ENCODE measurements around the gene ALK.

ALK gene

GRCh38 chr2:29502460-29502911, 418.9 kb downstream of the ALK start:
- H3K4me3 ChIP-seq (ENCODE audit: low read depth, low read length): no peak overlapping the region
- no peak for DNase-seq (ENCODE audit: low read depth)
- no peak for TF ChIP-seq CTCF (IDR thresholded peaks at IDR 0.05; ENCODE audit: insufficient read depth, low read depth, low read length, missing control alignments)

GRCh38 chr2:29497375-29497774, 424.0 kb downstream of the ALK start:
- H3K4me3 ChIP-seq (ENCODE audit: low read depth, low read length): no peak overlapping the region
- DNase-seq (ENCODE audit: low read depth): no peak
- TF ChIP-seq CTCF (IDR thresholded peaks at IDR 0.05; ENCODE audit: insufficient read depth, low read depth, low read length, missing control alignments): no peak

- TF ChIP-seq CTCF (IDR thresholded peaks at IDR 0.05; ENCODE audit: insufficient read depth, low read depth, low read length, missing control alignments): no peak
- no peak for DNase-seq (ENCODE audit: low read depth)
- H3K4me3 ChIP-seq (ENCODE audit: low read depth, low read length): no peak overlapping the region
Measured at GRCh38 chr2:29496198-29496597, 425.2 kb downstream of the ALK start.

- TF ChIP-seq CTCF (IDR thresholded peaks at IDR 0.05; ENCODE audit: insufficient read depth, low read depth, low read length, missing control alignments): no peak
- H3K4me3 ChIP-seq (ENCODE audit: low read depth, low read length): no peak overlapping the region
- DNase-seq (ENCODE audit: low read depth): no peak
Measured at GRCh38 chr2:29495536-29496060, 425.8 kb downstream of the ALK start.

- no peak for DNase-seq (ENCODE audit: low read depth)
- H3K4me3 ChIP-seq (ENCODE audit: low read depth, low read length): no peak overlapping the region
- no peak for TF ChIP-seq CTCF (IDR thresholded peaks at IDR 0.05; ENCODE audit: insufficient read depth, low read depth, low read length, missing control alignments)
Measured at GRCh38 chr2:29495068-29495467, 426.3 kb downstream of the ALK start.

- TF ChIP-seq CTCF (IDR thresholded peaks at IDR 0.05; ENCODE audit: insufficient read depth, low read depth, low read length, missing control alignments): no peak
- no peak for DNase-seq (ENCODE audit: low read depth)
Measured at GRCh38 chr2:29492701-29493100, 428.7 kb downstream of the ALK start.

GRCh38 chr2:29490045-29490444, 431.3 kb downstream of the ALK start:
- DNase-seq (ENCODE audit: low read depth): no peak
- TF ChIP-seq CTCF (IDR thresholded peaks at IDR 0.05; ENCODE audit: insufficient read depth, low read depth, low read length, missing control alignments): no peak
- H3K4me3 ChIP-seq (ENCODE audit: low read depth, low read length): no peak overlapping the region

More at GRCh38 chr2:29492701-29493100, 428.7 kb downstream of the ALK start:
- H3K4me3 ChIP-seq (ENCODE audit: low read depth, low read length): no peak overlapping the region

Data from GM12865 (cell line).